ENCODE measurements around the gene ADAM12.

ADAM12 gene

GRCh38 chr10:126394948-126395347 is 6.7 kb upstream of the ADAM12 start:
- no peak overlapping the region for H3K4me3 ChIP-seq (ENCODE audit: low read depth, low read length)
- no peak for TF ChIP-seq CTCF (IDR thresholded peaks at IDR 0.05; ENCODE audit: borderline replicate concordance, insufficient read depth, low read depth, low read length)

GRCh38 chr10:126393076-126393475 is 4.8 kb upstream of the ADAM12 start:
- no peak overlapping the region for H3K4me3 ChIP-seq (ENCODE audit: low read depth, low read length)
- TF ChIP-seq CTCF (IDR thresholded peaks at IDR 0.05; ENCODE audit: borderline replicate concordance, insufficient read depth, low read depth, low read length), result no peak

- no peak overlapping the region for H3K4me3 ChIP-seq (ENCODE audit: low read depth, low read length)
- TF ChIP-seq CTCF (IDR thresholded peaks at IDR 0.05; ENCODE audit: borderline replicate concordance, insufficient read depth, low read depth, low read length), result no peak
Measured at GRCh38 chr10:126392469-126392868, 4.2 kb upstream of the ADAM12 start.

GRCh38 chr10:126392068-126392467 is 3.8 kb upstream of the ADAM12 start:
- no peak overlapping the region for H3K4me3 ChIP-seq (ENCODE audit: low read depth, low read length)
- TF ChIP-seq CTCF (IDR thresholded peaks at IDR 0.05; ENCODE audit: borderline replicate concordance, insufficient read depth, low read depth, low read length), result no peak

GRCh38 chr10:126391192-126391885 is 3.1 kb upstream of the ADAM12 start:
- no peak for TF ChIP-seq CTCF (IDR thresholded peaks at IDR 0.05; ENCODE audit: borderline replicate concordance, insufficient read depth, low read depth, low read length)
- no peak overlapping the region for H3K4me3 ChIP-seq (ENCODE audit: low read depth, low read length)

- no peak overlapping the region for H3K4me3 ChIP-seq (ENCODE audit: low read depth, low read length)
- TF ChIP-seq CTCF (IDR thresholded peaks at IDR 0.05; ENCODE audit: borderline replicate concordance, insufficient read depth, low read depth, low read length), result no peak
Measured at GRCh38 chr10:126390324-126390723, 2.0 kb upstream of the ADAM12 start.
